HG03354 (cell line): ENCODE results near the gene ACTMAP.
"Not testable (repeated sequence)": the region's sequence is repeated elsewhere in the genome, so short reads cannot be mapped to it uniquely, and the experiment has no call there.

ENCODE experiments used
- ATAC-seq: cut with Tn5 transposase; IDR thresholded peaks from one replicate; pipeline ENCODE4 v1.9.1; 2021; ENCODE audit warnings: mild to moderate bottlenecking; ENCODE audit not compliant: unreplicated experiment, poor library complexity, severe bottlenecking

Gene ACTMAP

DNA sequence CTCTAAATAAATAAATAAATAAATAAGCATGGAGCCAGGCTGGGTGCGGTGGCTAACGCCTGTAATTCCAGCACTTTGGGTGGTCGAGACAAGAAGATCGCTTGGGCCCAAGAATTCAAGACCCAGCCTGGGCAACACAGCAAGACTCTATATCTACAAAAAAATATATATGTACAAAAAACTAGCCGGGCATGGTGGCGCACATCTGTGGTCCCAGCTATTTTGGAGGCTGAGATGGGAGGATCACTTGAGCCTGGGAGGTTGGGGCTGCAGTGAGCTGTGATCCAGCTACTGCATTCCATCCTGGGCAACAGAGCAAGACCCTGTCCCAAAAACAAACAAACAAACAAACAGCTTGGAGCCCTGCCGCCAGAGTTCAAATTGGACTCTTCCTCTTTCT lies 2.7 kb downstream of the ACTMAP start:
- ATAC-seq: no peak

GRCh38 chr19:40745402-40745780 lies 4.9 kb downstream of the ACTMAP start:
- no peak for ATAC-seq

GRCh38 chr19:40744554-40745401 lies 5.5 kb downstream of the ACTMAP start:
- ATAC-seq: no peak

DNA sequence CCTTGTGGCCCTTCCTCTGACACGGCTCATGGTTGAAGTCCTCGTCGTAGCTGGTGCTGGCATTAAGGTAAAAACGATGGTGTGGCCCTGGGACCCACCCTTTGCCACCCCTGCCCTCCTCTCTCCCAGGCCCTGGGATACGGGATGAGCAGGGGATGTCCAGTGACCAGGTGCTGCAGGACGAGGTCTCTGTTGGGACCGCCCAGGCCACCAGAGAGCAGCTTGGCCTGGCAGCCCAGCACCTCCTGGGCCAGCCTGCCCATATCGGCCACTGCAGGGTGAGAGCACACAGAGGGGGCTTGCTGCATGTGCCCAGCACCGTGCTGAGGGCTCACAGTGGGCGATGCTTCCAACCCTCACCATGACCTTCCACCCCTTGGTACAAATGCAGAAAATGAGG lies 6.4 kb downstream of the ACTMAP start:
- no peak for ATAC-seq

DNA sequence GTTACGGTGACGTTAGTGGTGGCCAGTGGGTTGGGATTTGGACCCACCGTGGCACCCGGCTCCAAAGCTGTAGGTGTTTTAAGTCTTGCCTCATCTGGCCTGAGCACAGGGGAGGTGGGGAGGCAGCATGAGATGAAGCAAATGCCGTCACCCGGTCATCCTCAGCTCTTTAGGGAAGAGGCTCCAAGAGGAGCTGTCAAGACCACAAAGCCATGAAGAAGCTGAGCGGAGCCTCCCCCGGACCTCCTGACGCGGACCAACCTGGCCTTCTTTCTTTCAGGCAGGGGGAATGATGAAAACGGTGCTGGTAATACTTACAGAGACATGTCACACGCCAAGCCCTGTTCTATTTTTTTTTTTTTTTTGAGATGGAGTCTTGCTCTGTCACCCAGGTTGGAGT lies 7.4 kb downstream of the ACTMAP start:
- no peak for ATAC-seq

GRCh38 chr19:40742477-40742876 lies 7.8 kb downstream of the ACTMAP start:
- ATAC-seq: no peak

DNA sequence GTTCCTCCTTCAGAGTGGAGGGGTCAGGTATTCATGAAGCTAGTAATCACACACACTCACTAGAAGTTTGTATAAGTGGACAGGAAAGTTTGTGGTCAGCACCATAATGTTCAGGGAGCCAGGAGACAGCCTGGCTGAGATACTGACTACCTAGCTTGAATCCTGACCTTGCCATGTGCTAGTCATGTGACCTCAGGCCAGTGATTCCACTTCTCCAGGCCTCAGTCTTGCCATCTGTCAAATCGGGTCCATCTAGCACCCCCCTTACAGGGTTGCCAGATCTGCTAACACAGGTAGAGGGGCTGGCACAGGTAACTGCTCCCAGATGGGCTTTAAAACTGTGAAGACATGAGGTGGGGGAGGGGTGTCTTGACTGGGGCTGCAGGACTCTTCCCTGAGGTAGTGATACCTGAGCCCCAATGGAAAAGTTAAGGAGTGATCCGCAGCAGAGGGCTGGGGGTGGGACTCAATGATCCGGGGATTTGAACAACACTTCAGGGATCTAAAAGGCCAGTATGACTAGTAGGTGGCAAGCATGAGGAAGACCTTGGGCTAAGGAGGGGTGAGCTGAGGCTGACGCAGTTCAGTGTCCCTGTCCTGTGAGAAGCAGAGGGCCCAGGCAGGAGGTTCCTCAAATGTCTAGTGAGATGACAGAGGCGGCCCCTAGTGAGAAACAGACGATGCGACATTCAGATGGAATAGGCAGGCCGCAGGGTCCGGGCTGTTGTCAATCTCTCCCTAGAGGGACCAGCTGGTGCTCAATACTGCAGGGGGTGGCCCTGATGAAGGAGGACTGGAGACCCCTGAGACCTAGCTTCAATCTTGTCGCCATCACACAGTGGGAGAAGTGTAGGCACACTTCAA lies 8.5 kb downstream of the ACTMAP start:
- ATAC-seq: no peak

- ATAC-seq: no peak
Observed at GRCh38 chr19:40740747-40741146, 9.5 kb downstream of the ACTMAP start.

DNA sequence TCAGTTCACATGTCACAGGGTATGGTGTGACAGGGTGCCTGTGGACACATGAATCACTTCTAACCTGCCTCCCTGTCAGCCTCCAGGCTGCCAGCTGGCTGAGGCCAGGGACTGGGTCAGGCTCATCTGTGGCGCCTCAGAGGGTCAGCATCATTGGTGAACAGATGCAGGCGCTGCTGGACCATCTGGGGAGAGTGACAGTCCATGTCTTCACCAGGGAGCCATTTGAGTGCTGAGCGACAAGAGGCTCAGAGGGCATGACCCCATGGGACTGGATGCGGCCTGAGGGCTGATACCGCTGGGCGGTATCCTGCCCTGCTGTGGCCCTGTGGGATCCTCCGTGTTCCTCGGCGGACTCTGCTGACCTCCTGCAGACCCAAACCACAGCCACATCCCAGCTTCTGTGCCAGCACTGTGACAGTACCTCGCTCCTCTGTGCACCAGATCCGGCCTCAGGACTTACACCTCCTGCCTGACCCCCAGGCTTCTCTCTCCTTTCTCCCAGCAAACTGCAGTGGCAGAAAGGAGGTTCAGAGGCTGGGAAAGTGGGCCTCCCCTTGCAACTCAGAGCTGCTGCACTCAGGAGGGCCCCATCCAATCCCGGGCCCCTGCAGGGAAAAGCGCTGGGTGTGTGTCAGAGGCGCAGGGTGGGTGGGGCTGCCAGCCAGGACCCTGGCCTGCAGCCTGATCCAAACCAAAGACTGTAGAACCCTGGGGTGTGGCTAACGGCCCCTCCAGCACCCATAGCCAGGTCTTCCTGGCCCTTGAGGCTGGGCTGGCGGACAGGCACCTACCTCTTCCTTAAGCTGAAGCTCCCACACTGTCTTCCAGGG lies 10.2 kb downstream of the ACTMAP start:
- ATAC-seq: no peak

DNA sequence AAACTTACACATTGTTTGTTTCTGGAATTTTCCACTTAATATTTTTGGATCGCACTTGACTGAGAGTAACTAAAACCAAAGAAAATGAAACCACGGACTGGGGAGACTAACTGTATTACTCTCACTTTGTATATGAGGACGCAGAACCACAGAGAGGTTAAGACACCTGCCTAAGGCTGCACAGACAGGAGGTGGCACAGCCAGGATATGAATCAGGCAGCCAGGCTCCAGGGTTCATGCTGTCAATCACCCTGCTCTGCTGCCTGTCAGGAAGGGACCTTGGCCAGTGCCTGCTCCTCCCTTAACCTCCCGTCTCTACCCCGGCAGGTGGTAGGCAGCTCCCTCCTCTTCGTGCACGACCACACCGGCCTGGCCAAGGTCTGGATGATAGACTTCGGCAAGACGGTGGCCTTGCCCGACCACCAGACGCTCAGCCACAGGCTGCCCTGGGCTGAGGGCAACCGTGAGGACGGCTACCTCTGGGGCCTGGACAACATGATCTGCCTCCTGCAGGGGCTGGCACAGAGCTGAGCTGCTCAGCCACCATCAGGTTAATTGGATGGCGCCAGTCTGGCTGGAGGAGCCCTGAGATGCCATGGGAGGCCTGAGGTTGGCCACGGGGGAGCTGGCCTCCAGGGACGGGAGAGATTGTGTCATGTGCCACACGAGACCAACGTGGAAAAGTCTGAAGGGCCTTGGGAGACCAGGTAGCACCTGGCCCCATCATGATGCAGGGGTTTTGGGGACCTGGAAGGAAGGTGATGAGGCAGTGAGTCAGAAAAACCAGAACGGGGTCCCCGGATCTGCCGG lies 11.0 kb downstream of the ACTMAP start:
- no peak for ATAC-seq

DNA sequence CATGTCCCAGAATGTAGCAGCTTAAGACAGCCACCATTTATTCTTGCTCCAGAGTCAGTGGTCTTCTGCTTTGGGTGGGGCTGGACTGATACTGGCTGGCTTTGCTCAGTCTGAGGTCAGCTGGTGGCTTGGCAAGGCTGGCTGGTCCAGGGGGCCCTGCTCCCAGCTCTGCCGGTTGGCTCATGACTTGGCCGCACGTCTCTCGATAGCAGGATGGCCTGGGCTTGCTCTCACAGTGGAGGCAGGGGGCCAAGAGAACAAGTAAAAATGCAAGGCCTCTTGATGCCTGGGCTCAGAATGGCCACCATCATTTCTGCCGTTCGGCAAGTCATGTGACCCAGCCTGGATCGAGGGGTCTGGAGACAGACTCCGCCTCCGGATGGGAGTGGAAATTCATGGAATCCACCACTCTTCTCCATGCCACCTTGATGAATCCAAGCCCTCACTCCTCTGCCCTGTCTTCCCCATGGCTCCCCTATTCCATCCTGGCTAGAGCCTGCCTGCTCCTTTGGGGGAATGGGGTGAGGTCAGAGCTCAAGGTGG lies 13.1 kb downstream of the ACTMAP start:
- ATAC-seq: no peak

DNA sequence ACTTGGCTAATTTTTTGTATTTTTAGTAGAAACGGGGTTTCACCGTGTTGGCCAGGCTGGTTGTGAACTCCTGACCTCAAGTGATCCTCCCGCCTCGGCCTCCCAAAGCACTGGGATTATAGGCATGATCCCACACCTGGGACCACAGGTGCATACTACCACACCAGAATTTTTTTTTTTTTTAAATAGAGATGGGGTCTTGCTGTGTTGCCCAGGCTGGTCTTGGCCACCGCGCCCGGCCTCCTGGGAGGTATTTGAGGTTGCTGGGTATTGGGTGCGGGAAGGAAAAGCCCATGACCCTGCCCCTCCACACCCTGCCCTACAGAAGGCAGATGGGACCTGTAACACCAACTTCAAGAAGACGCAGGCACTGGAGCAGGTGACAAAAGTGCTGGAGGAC lies 13.6 kb downstream of the ACTMAP start:
- ATAC-seq: no peak

GRCh38 chr19:40735013-40735771 lies 15.1 kb downstream of the ACTMAP start:
- no peak for ATAC-seq

DNA sequence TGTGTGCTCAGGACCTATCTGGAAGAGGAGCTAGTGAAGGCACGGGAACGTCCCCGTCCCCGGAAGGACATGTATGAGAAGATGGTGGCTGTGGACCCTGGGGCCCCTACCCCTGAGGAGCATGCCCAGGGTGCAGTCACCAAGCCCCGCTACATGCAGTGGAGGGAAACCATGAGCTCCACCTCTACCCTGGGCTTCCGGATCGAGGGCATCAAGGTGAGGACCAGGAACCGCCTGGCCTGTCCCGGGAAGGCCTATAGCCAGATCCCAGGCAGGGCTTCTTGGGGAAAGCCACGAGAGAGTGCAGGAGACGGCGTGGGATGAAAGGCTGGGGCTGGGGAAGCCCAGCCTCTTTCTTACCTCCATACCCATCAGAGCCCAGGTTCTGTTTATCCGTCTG lies 17.1 kb downstream of the ACTMAP start:
- ATAC-seq: no peak

DNA sequence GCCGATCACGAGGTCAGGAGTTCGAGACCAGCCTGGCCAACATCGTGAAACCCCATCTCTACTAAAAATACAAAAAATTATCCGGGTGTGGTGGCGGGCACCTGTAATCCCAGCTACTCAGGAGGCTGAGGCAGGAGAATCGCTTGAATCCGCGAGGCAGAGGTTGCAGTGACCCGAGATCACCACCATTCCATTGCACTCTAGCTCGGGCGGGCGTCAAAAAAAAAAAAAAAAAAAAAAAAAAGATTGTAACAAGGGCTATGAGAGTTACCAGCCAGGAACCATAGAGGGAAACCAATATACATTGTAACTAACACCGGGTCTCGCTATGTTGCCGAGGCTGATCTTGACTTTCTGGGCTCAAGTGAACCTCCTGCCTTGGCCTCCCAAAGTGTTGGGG lies 18.0 kb downstream of the ACTMAP start:
- not testable (repeated sequence) for ATAC-seq

- ATAC-seq: not testable (repeated sequence)
Observed at GRCh38 chr19:40730065-40730464, 20.2 kb downstream of the ACTMAP start.

GRCh38 chr19:40726279-40726678 lies 24.0 kb downstream of the ACTMAP start:
- ATAC-seq: no peak

- no peak for ATAC-seq
Observed at GRCh38 chr19:40724855-40725254, 25.4 kb downstream of the ACTMAP start.
